ENCODE measurements around the gene PAXX. TPM values are rescaled to one million over a fixed set of nuclear protein-coding genes. Genes with fewer than 3 reads are reported as not detected.

The PAXX gene
- total and polyA plus RNA-seq, 9 of the 15 experiments (the other 6 are each of a cell fraction or from before 2014, with no cell fraction given): 1.2 to 175 (median 38.5) TPM

DNA sequence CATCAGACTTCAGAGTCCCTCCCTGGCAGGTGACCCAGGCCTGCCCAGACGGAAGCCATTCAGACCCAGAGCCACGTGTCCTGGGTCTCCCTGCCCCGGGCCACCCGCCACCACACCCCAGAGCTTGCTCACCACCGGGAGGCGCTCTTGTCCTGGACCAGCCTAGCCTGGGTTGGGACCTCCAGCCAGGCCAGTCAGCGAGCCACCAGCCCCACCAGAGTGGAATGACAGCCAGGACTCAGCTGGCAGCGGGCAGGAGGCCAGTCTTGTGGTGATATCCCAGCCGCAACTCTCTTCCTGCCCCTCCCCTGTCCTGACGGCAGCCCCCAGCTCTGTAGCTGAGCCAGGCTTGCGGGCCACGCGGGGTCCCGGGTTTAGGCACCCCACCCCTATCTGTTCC lies 16.6 kb upstream of the PAXX start (continued):
- TF ChIP-seq, protein P1, sequence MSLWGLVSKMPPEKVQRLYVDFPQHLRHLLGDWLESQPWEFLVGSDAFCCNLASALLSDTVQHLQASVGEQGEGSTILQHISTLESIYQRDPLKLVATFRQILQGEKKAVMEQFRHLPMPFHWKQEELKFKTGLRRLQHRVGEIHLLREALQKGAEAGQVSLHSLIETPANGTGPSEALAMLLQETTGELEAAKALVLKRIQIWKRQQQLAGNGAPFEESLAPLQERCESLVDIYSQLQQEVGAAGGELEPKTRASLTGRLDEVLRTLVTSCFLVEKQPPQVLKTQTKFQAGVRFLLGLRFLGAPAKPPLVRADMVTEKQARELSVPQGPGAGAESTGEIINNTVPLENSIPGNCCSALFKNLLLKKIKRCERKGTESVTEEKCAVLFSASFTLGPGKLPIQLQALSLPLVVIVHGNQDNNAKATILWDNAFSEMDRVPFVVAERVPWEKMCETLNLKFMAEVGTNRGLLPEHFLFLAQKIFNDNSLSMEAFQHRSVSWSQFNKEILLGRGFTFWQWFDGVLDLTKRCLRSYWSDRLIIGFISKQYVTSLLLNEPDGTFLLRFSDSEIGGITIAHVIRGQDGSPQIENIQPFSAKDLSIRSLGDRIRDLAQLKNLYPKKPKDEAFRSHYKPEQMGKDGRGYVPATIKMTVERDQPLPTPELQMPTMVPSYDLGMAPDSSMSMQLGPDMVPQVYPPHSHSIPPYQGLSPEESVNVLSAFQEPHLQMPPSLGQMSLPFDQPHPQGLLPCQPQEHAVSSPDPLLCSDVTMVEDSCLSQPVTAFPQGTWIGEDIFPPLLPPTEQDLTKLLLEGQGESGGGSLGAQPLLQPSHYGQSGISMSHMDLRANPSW (CRISPR knock-in tag; IDR thresholded peaks at IDR 0.05): no peak
- TF ChIP-seq MTF1 (CRISPR knock-in tag; IDR thresholded peaks at IDR 0.05; ENCODE audit: borderline replicate concordance) (no peak), MCM7 (IDR thresholded peaks at IDR 0.05) (no peak), TAF7 (tag; IDR thresholded peaks at IDR 0.05) (no peak), SMARCA4 (IDR thresholded peaks at IDR 0.05) (no peak), ZNF197 (CRISPR knock-in tag; IDR thresholded peaks at IDR 0.05; ENCODE audit: low read depth) (no peak), ZNF75A (CRISPR knock-in tag; IDR thresholded peaks at IDR 0.05) (no peak), PML (IDR thresholded peaks at IDR 0.05; ENCODE audit: low read length) (no peak), SRF (CRISPR knock-in tag; IDR thresholded peaks at IDR 0.05) (no peak), CREM (IDR thresholded peaks at IDR 0.05; ENCODE audit: low read depth) (no peak), RAD21 (CRISPR knock-in tag; conservative IDR thresholded peaks at IDR 0.05 in 1 of 2, IDR thresholded peaks at IDR 0.05 in 1 of 2) (peak in 1 of 2 experiments; percentile 39; a peak in 2 of 4 replicates), CTBP1 (IDR thresholded peaks at IDR 0.05; ENCODE audit: borderline replicate concordance) (no peak), ZNF77 (CRISPR knock-in tag; IDR thresholded peaks at IDR 0.05) (no peak), ZNF354B (CRISPR knock-in tag; IDR thresholded peaks at IDR 0.05) (no peak), L3MBTL2 (IDR thresholded peaks at IDR 0.05) (peak; percentile 48; the same call in 1 of the 2 replicates), GTF2E2 (tag; IDR thresholded peaks at IDR 0.05) (no peak), HCFC1 (IDR thresholded peaks at IDR 0.05; ENCODE audit: low read depth, low read length) (no peak), MYBL2 (IDR thresholded peaks at IDR 0.05; ENCODE audit: low read depth) (no peak), MYBL2 (CRISPR knock-in tag; IDR thresholded peaks at IDR 0.05; ENCODE audit: borderline replicate concordance) (no peak)
- TF ChIP-seq, protein P2, sequence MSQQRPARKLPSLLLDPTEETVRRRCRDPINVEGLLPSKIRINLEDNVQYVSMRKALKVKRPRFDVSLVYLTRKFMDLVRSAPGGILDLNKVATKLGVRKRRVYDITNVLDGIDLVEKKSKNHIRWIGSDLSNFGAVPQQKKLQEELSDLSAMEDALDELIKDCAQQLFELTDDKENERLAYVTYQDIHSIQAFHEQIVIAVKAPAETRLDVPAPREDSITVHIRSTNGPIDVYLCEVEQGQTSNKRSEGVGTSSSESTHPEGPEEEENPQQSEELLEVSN (IDR thresholded peaks at IDR 0.05; ENCODE audit: borderline replicate concordance in 1 of 2, extremely low read depth in 1 of 2, insufficient read depth in 1 of 2, insufficient read length in 1 of 2, low read depth in 1 of 2, low read length in 1 of 2, poor library complexity in 1 of 2, severe bottlenecking in 1 of 2): peak in 1 of 2 experiments; percentile 40
- TF ChIP-seq, protein P3, sequence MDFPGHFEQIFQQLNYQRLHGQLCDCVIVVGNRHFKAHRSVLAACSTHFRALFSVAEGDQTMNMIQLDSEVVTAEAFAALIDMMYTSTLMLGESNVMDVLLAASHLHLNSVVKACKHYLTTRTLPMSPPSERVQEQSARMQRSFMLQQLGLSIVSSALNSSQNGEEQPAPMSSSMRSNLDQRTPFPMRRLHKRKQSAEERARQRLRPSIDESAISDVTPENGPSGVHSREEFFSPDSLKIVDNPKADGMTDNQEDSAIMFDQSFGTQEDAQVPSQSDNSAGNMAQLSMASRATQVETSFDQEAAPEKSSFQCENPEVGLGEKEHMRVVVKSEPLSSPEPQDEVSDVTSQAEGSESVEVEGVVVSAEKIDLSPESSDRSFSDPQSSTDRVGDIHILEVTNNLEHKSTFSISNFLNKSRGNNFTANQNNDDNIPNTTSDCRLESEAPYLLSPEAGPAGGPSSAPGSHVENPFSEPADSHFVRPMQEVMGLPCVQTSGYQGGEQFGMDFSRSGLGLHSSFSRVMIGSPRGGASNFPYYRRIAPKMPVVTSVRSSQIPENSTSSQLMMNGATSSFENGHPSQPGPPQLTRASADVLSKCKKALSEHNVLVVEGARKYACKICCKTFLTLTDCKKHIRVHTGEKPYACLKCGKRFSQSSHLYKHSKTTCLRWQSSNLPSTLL (IDR thresholded peaks at IDR 0.05): no peak
- TF ChIP-seq, protein P4, sequence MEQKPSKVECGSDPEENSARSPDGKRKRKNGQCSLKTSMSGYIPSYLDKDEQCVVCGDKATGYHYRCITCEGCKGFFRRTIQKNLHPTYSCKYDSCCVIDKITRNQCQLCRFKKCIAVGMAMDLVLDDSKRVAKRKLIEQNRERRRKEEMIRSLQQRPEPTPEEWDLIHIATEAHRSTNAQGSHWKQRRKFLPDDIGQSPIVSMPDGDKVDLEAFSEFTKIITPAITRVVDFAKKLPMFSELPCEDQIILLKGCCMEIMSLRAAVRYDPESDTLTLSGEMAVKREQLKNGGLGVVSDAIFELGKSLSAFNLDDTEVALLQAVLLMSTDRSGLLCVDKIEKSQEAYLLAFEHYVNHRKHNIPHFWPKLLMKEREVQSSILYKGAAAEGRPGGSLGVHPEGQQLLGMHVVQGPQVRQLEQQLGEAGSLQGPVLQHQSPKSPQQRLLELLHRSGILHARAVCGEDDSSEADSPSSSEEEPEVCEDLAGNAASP (IDR thresholded peaks at IDR 0.05): no peak

All from K562 (cell line).